Measurements from ENCODE around the gene TBC1D8B. TPM values are rescaled to one million over a fixed set of nuclear protein-coding genes. Genes with fewer than 3 reads are reported as not detected.

TBC1D8B gene
- total and polyA plus RNA-seq, 9 of the 15 experiments (the other 6 are each of a cell fraction or from before 2014, with no cell fraction given) = 0.04 to 0.36 (median 0.10) TPM; not detected in 1

- Histone ChIP-seq H3K9me3 (replicated peaks; ENCODE audit: control insufficient read depth, insufficient read depth, low read depth, low read length) (no peaks in the 10 kb centered on the region), H3K9me1 (ENCODE audit: control insufficient read depth, insufficient read depth, low read length) (no peaks in the 10 kb centered on the region), H3K4me3 (no peak overlapping the region), H3K9ac (ENCODE audit: insufficient read depth in 1 of 2, low read depth in 2 of 2, low read length in 2 of 2) (no peak overlapping the region), H3K27me3 (ENCODE audit: control insufficient read depth in 2 of 2, insufficient read depth in 2 of 2, low read length in 2 of 2) (no peaks in the 10 kb centered on the region), H2AFZ (ENCODE audit: low read depth, low read length) (no peak overlapping the region), H3K4me2 (ENCODE audit: insufficient read depth, low read length) (no peak overlapping the region), H4K20me1 (replicated peaks; ENCODE audit: control insufficient read depth, insufficient read depth, low read length) (no peaks in the 10 kb centered on the region), H3K27ac (ENCODE audit: extremely low read depth, low read depth, low read length) (no peak overlapping the region), H3K36me3 (ENCODE audit: control insufficient read depth, insufficient read depth, low read length) (no peaks in the 10 kb centered on the region), H3K4me1 (replicated peaks in 1 of 2; ENCODE audit: control insufficient read depth in 2 of 2, insufficient read depth in 2 of 2, low read length in 2 of 2) (no peaks in the 10 kb centered on the region), H3K79me2 (ENCODE audit: control insufficient read depth, insufficient read depth, low read length) (no peaks in the 10 kb centered on the region)
- CTCF ChIA-PET (ENCODE audit: low intra/inter-chr PET ratio) = no interaction called here
- in situ Hi-C loops (cut with MboI) = no loop called here
- DNase-seq (ENCODE audit: extremely low read depth in 1 of 4, low spot score in 3 of 4) = no peak
- no TSS peak for BruUV-seq (replicated peaks)
- POLR2A ChIA-PET = no interaction called here
- FAIRE-seq = no peak
- intact Hi-C loops (cut with micrococcal nuclease) = no loop called here
- ATAC-seq = no peak
- 0% methylated on average over 2 of the region's 2 CpGs for WGBS (ENCODE audit: insufficient coverage, low coverage, missing lambda C conversion rate)
- TF ChIP-seq LCOR (CRISPR knock-in tag; IDR thresholded peaks at IDR 0.05) = no peak
- TF ChIP-seq ATF7 (IDR thresholded peaks at IDR 0.05) = no peak
- TF ChIP-seq ZBTB1 (CRISPR knock-in tag; IDR thresholded peaks at IDR 0.05; ENCODE audit: borderline replicate concordance, low read depth) = no peak
- TF ChIP-seq BMI1 (IDR thresholded peaks at IDR 0.05; ENCODE audit: low read length) = no peak
- TF ChIP-seq ZNF318 (IDR thresholded peaks at IDR 0.05; ENCODE audit: borderline replicate concordance in 1 of 2, low read depth in 1 of 2) = no peak
- TF ChIP-seq, protein P1, sequence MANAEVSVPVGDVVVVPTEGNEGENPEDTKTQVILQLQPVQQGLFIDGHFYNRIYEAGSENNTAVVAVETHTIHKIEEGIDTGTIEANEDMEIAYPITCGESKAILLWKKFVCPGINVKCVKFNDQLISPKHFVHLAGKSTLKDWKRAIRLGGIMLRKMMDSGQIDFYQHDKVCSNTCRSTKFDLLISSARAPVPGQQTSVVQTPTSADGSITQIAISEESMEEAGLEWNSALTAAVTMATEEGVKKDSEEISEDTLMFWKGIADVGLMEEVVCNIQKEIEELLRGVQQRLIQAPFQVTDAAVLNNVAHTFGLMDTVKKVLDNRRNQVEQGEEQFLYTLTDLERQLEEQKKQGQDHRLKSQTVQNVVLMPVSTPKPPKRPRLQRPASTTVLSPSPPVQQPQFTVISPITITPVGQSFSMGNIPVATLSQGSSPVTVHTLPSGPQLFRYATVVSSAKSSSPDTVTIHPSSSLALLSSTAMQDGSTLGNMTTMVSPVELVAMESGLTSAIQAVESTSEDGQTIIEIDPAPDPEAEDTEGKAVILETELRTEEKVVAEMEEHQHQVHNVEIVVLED (CRISPR knock-in tag; IDR thresholded peaks at IDR 0.05) = no peak
- TF ChIP-seq ZNF263 (CRISPR knock-in tag; IDR thresholded peaks at IDR 0.05; ENCODE audit: borderline replicate concordance) = no peak
- TF ChIP-seq FOXO4 (CRISPR knock-in tag; IDR thresholded peaks at IDR 0.05) = no peak
Observed at GRCh38 chrX:106774981-106775380, 27.5 kb upstream of the TBC1D8B start.
